Uterus (tissue), 2 donors: ENCODE measurements around the gene HSD11B1.

Experiments used
- CTCF ChIP-seq, 4 experiments: fragments of 200-600 bp in 2 of 4; fragments of 450-650 bp in 2 of 4; sonication (generic) in 2 of 4; IDR thresholded peaks; one replicate each; pipeline ENCODE4 v1.5.1; 2016 to 2019; ENCODE audit warnings: antibody characterized with exemption in 4 of 4, mild to moderate bottlenecking in 2 of 4, moderate library complexity in 1 of 4
- POLR2A ChIP-seq, 2 donors: fragments of 450-650 bp; IDR thresholded peaks; one replicate each; pipeline ENCODE4 v1.6.1; 2016; ENCODE audit warnings: antibody characterized with exemption in 2 of 2, mild to moderate bottlenecking in 1 of 2, moderate library complexity in 1 of 2

DNA sequence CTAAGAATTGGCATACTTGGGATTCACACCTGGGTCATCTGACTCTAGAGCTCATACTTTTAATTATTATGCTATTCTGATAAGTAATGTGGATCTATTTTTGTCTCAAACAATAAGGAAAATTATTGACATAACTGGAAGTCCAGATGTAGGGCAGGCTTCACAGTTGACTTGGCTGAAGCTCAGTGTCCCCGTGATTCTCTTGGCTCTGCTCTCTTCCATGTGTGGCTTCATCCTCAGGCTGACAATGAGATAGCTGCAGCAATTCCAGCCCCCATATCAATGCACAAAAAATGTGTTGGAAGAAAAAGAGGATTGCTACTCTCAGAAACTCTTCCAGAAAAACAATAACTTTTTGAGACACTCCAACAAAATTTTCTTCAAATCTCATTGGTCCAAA is 23.8 kb downstream of the HSD11B1 start:
- TF ChIP-seq CTCF (IDR thresholded peaks at IDR 0.05) (no peak), POLR2A (IDR thresholded peaks at IDR 0.05) (no peak)
